SHP77 treated with DMSO at 0.1 percent for 48 hours (cell line): ENCODE measurements around the gene CALHM3.

Experiments
- DNase-seq: peaks from one replicate; lab custom pipeline; 2025; lab: John Stamatoyannopoulos, UW

CALHM3 gene

DNA sequence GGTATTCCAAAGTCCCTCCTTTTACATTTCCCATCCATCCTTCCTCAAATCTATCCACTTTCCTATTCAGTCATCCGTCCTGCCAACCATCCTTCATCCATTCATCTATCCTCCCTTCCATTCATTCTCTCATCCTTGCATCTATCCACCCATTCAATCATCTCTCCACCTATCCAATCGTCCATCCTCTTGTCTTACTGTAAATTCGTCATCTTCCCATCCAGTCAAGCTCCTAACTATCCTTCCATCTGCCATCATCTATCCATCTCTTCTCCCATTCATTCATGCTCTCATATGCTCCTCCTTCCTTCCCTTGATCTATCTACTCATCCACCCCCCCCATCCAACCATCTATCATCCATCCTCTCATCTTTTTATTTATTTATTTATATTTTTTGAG lies 5.0 kb downstream of the CALHM3 start:
- DNase-seq = no peak

- no peak for DNase-seq
These were observed 5.8 kb downstream of the CALHM3 start for GRCh38 chr10:103473261-103473671.

DNA sequence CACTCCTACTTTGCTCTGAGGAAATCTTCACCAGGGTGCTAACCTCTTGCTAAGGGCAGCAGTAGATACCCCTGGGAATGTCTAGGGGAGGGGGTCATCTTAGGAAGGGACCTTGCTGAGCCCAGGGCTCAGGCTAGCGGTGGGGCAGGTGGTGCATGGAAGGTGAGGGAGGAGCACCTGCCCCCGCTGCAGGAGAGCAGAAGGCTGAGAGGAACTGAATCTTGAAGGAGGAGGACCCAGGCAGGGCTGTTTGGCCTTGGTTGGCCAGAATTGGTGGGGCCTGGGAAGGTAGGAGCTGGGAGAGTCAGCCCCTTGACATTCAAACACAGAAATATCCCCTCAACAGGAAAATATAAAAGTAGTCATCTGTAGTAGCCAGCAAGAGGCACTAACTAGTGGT lies 7.0 kb downstream of the CALHM3 start:
- DNase-seq = no peak

DNA sequence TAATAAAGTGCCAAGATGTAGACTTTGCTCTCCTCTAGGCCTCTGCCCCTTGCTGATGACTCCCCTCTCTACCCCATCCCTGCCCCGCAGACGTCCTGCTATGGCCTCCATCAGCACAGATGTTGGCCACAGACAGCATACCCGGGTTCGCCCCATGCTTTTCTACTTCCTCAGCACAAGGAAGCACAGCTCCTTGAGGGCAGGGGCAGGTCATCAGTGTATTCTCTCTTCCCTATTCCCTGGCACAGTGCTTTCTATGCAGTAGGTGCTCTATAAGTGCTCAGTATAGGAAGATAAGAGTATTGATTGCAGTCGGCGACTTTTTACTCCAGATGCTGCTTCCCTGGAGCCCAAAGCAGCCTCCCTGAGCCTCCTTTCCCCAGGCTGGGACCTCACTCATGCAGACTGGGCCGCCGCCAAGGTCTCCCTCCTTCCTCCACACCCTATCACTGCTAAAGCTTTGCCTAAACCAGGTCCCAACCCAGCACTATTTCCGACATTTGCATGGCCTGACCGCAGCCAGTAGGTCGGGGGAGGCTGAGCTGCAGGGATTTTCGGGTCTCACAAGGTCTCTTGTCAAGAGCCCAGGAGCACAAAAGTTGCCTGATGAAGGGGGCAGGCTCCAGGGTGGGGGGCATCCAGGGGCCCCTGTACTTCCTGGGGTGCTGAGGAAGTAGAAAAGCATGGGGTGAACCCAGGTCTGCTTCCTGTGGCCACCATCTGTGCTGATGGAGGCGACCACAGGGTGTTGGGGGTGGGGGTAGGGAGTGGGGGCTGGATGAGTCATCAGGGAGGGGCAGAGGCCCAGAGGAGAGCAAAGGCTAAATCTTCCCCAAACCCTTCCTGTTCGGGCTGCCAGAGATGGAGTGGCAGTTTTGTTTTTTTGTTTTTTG lies 8.0 kb downstream of the CALHM3 start:
- DNase-seq = no peak

- DNase-seq = no peak
These were observed 9.8 kb downstream of the CALHM3 start for GRCh38 chr10:103469201-103469600.

GRCh38 chr10:103467406-103467805 lies 11.6 kb downstream of the CALHM3 start:
- no peak for DNase-seq

DNA sequence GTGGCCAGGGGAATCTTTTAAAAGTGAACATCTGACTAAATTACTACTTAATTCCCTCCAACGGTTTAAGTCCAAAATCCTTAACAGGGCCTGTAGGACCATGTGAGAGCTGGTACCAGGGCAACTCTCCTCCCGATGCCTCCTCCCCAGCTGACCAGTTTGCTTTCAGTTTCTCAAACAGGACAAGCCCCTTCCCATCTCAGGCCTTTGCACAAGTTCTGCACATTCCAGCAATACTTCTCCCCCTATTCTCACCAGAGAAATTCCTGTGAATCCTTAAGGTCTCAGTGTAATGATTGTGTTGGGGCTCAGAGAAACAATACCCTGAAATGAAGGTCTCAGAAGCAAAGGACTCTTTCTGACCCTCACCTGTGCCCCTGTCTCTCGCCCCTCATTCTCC lies 12.3 kb downstream of the CALHM3 start:
- DNase-seq = no peak

DNA sequence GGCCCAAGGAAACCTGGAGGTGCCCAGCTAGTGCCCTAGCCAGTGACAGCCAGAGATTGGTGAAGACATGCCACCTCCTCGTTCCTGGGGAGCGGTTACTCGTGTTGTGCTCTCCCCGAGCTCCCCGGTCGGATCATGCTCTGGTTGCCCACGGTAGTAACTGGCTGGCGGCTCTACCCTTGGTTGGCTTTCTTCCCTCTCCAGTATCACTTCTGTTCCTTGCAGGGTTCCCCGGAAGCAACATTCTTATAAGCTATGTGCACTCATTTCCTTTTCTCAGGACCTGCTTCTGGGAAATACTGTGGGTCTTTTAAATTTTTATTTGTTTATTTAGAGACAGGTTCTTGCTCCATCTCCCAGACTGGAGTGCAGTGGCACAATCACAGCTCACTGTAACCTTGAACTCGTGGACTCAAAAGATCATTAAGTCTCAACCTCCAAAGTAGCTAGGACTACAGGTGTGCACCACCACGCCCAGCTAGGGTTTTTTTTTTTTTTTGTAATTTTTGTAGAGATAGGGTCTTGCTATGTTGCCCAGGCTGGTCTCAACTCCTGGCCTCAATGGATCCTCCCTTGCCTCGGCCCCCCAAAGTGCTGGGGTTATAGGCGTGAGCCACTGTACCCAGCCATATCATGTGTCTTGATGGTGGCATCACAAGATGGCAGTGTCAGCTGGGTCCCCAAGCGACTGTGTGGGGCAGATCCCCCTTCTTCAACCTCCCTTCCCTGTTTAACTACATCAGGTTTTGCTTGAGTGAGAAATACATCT lies 13.4 kb downstream of the CALHM3 start:
- no peak for DNase-seq

DNA sequence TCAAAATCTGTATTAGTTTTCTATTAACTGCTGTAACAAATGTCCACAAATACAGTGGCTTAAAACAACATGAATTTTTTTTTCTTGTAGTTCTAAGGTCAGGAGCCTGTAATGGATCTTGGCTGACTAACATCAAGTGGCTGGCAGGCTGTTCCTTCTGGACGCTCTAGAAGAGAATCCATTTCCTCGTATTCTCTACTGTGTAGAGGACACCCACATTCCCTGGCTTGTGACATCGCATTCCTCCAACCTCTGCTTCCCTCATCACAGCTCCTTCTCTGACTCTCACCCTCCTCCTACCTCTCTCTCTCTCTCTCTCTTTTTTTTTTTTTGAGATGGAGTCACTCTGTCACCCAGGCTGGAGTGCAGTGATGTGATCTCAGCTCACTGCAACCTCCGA lies 15.5 kb downstream of the CALHM3 start:
- no peak for DNase-seq

DNA sequence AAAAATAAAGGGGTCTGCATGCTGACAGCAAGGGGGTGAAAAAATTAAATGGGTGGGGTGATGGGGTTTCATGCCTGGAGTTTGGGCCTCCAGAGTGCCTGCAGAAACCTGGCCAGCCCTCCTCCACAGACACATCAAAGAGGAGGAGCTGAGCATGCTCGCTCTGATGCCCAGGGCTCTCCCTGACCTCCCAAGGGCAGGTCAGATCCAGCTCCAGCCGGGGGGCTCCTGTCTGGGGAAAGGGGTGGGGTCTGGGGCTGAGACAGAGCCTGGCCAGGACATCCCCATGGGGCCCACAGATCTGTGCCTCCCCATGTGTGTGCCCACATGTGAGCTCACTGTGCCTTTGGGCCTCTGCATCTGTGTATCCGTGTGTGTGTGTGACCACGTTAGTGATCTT lies 19.4 kb downstream of the CALHM3 start:
- no peak for DNase-seq

DNA sequence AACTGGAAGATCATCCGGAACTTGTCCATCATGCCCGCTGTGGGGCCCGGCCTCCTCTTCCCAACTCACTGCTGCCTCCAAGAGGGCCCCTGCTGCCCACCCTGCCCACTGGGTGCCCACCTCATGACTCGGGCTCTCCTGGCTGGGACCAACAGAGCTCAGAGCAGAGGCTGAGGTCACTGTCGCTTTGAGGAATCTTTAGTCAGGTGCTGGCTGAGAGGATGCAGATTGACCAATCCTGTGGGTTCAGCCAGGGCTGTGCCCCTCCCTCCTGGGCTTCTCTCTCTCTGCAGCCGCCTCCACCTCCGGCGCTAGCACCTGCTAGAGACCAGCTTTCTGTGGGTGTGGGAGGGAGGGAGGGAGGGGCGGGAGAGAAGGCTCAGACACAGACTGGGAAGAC lies 20.3 kb downstream of the CALHM3 start, which contains the start of gene CALHM1:
CALHM1 (minus strand) TSS at position 181 of the 400 bp plus-strand sequence; CDS start at position 32, 149 bp downstream.
- peak; percentile 74 for DNase-seq

DNA sequence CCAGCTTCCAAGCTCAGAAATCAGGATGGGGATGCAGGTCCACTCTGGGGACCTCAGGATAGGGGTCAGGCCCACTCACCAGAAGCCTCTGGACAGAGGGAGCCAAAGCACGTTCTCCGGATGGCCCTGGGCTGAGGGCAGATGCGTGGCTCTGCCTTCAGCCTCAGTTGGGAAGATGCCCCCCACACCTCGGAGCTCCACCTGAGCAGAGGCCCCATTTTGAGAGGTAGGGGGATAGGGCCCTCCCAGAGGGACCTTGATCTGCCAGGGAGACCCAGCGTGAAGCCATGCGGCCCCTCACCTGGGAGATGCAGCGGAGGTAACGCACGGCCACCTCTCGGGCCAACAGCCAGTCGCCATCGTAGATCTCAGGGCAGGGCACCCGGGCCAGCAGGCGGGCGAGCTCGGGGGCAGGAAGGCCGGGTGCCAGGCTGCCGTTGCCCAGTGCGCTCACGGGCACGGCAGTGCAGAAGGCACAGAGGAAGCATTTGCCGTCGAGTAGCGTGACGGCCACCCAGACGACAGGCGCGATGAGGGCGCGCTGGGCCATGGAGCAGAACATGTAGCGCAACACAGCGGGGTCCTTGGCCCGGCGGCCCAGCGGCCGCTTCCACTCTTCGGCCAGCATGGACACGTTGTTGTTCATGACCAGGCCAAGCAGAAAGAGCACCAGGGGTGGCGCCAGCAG lies 21.0 kb downstream of the CALHM3 start:
- DNase-seq = no peak

DNA sequence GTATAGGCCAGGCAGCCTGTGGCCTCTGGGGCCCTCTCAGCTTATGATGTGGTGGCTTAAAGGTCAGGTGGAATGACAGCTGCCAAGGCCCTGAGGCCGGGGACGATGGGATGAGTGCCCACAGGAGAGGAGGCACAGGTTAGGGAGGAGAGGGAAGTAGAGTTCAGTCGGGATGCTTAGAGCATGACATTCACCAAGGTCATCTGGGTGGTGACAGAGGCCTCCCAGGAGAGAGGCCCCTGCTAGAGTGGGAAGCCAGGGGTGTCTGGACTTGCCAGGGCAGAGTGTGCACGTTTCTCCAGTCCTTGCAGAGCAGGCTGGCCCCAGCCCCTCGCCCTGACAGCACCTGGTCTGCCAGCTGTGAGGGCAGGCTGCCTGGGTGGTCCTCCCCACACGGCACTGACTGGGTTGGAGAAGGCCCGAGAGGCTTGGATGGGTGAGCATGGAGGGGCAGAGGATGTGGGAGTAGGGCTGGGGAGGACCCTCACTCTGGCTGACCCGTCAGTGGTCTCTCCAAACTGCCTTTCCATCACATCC lies 21.8 kb downstream of the CALHM3 start:
- DNase-seq = no peak

DNA sequence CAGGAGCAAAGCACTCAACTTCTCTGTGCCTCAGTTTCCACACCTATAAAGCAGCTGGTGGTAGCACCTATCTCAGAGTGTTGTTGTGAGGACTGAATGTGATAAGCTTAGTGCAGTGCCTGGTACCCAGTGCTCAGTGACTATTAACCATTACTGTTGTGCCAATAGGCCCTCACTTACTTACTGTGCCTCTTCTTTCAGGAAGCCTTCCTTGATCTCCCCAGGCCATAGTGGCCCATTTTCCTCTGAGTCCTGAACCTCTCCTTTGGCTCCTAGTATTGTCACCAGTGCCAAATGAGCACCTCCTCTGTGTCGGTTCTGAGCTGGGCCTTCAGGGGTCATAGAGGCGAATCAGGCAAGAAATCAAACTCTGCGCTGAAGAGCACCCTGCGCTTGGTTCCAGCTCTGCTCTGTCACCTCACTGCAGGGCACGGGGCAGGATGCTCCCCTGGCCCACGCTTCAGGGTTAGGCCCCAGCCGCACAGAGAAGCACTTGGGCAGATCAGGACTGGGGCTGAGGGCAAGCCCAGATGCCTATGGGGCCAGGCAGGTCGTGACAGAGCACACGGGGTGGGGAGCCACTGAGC lies 22.9 kb downstream of the CALHM3 start:
- DNase-seq = no peak

GRCh38 chr10:103455235-103455634 lies 23.8 kb downstream of the CALHM3 start:
- DNase-seq = no peak

DNA sequence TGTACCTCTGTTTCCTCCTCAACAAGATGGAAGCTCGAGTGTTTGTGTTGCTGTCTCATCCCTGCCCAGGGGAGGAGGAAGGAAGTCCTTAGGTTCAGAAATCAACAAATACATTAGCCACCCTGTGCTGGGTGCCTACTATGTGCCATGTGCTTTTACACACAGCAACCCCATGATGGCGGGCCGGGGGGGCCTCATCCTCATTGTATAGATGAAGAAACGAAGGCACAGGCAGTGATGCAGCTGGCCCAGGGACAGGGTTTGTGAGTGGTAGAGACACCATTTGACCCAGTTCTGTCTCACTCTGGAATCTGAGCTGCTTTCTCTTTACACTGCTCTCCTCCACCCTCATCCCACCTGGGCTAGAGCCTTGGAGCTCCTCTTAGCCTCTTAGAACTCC lies 25.0 kb downstream of the CALHM3 start:
- DNase-seq = no peak

DNA sequence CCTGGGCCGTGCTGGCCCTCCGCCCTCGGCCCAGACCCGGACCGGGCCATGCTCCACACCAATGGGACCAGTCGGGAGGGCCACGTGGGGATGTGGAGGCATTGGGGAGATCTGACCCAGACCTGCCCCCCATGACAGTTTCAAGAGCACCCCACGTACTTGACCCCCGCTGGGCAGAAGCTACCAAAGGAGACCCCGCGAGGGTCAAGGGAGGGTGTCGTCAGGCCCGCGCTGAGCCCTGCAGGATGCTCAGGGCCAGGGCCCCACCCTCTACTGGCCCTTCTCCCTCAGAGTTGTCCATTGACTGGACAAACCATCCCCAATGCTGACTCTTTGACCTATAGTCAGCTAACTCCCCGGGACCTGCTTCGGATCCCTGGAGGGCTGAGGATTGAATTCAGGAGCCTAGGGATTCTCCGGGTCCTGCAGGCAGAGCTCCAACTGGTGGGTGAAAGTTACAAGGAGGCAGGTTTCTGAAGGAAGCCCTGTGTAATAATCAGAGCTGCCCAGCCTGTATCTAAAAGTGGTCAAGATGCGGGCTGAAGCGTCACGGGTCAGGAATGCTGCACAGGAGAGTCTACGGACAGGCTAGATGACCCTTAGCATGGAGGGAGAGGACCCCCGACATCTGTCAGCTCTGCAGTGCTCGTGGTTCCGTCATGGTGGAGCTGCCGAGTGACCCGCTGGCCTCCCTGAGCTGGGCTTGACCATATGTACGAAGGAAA lies 26.4 kb downstream of the CALHM3 start:
- DNase-seq = no peak

- DNase-seq = no peak
These were observed 27.1 kb downstream of the CALHM3 start, which contains the start of gene CALHM2 for GRCh38 chr10:103451831-103452505. Gene CALHM2, minus strand, starts transcription at chr10:103452370. Its CDS starts 2,429 bp downstream, at chr10:103449941.

DNA sequence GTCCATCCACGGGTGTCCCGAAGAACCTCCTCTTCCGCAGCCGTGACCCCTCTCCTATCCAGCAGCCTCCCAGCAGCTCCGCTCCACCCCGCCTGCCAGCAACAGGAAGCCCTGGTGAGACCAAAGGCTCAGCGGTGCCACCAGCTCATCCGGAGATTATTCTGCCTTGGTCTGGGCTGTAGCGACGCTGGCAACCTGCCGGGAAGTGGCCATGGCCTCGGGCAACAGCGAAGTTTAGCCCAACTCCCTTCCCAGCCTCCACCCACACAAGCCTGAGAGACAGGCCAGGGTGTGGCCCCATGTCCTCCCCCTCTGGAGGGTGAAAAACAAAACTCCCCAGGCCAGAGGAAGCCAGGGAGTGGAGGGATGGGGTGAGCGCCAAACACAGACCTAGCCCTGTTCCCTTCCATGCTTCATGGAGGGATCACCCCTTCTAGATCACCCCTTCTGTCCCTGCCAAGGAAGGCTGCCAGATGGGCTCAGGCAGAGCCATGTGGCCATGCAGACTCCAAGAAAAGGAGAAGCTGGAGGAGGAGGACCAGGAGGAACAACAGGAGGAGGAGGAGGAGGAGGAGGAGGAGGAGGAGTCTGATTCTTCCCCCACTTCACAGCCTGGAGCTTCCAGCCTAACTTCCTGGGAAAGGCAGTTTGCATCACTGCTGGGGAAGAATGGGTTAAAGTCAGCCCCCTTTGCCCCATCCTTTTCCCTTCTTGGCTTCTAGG lies 27.8 kb downstream of the CALHM3 start:
- DNase-seq = no peak

- no peak for DNase-seq
These were observed 28.8 kb downstream of the CALHM3 start for GRCh38 chr10:103450201-103450695.
